SH-SY5Y (cell line): Measurements from ENCODE around the gene GLOD4.

Experiments used
- GATA2 ChIP-seq: IDR thresholded peaks from 2 replicates; pipeline ENCODE4 v1.6.1; 2011; ENCODE audit warnings: mild to moderate bottlenecking, low read depth, low read length
- GATA3 ChIP-seq: IDR thresholded peaks from 2 replicates; pipeline ENCODE4 v1.6.1; 2011; ENCODE audit warnings: low read depth, mild to moderate bottlenecking, low read length, moderate library complexity

DNA sequence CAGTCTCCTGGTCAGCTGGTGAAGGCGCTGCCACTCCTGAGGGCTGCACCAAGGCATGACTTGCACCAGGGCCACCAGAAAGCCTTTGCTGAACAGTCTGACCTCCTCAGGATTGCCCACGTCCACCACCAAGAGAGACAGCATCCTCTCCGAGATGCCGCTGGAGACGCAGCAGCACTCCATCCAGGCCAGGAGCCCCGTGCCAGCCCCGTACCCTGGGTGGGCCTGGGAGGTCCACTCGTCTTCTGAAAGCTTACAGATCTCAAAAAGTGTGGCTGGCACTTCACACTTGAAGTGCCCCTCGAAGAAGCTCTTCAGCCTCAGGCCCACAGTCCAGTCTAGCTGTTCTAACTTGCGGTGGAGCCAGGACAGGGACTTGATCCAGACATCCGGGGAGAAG lies 36.7 kb downstream of the GLOD4 start:
- TF ChIP-seq GATA2: no peak
- no peak for TF ChIP-seq GATA3
